C1 segment of cervical spinal cord (tissue), 14 donors: ENCODE measurements around the gene MAN2A2.
"Not testable (repeated sequence)": the region's sequence is repeated elsewhere in the genome, so short reads cannot be mapped to it uniquely, and the experiment has no call there.

ENCODE experiments used
- DNase-seq, 14 donors: peaks; one replicate each; lab custom pipeline; 2025; lab: John Stamatoyannopoulos, UW

MAN2A2 gene

GRCh38 chr15:90871139-90871715 is 31.9 kb upstream of the MAN2A2 start:
- peak in 7 of 14 donors; percentile 20 to 54 (median 37) for DNase-seq

GRCh38 chr15:90871716-90872485 is 31.2 kb upstream of the MAN2A2 start:
- peak in 4 of 14 donors; percentile 12 to 51 (median 39) for DNase-seq

- peak in 2 of 14 donors; percentile 13 to 60 for DNase-seq
Measured at GRCh38 chr15:90872486-90873184, 30.5 kb upstream of the MAN2A2 start.

- no peak for DNase-seq
Measured at GRCh38 chr15:90873488-90873997, 29.6 kb upstream of the MAN2A2 start.

- DNase-seq: peak in 1 of 14 donors; percentile 32
Measured at GRCh38 chr15:90873998-90874605, 29.0 kb upstream of the MAN2A2 start.

- not testable (repeated sequence) for DNase-seq
Measured at GRCh38 chr15:90874986-90875385, 28.1 kb upstream of the MAN2A2 start.

- no peak for DNase-seq
Measured at GRCh38 chr15:90875549-90875981, 27.5 kb upstream of the MAN2A2 start.

GRCh38 chr15:90876046-90876445 is 27.1 kb upstream of the MAN2A2 start:
- DNase-seq: no peak

GRCh38 chr15:90876512-90877170 is 26.5 kb upstream of the MAN2A2 start:
- DNase-seq: no peak

- no peak for DNase-seq
Measured at GRCh38 chr15:90877315-90877714, 25.8 kb upstream of the MAN2A2 start.

- no peak for DNase-seq
Measured at GRCh38 chr15:90877996-90878395, 25.1 kb upstream of the MAN2A2 start.

GRCh38 chr15:90878660-90879059 is 24.4 kb upstream of the MAN2A2 start:
- no peak for DNase-seq

GRCh38 chr15:90879730-90880366 is 23.3 kb upstream of the MAN2A2 start:
- no peak for DNase-seq

- DNase-seq: no peak
Measured at GRCh38 chr15:90880381-90881145, 22.5 kb upstream of the MAN2A2 start.

GRCh38 chr15:90881181-90881977 is 21.7 kb upstream of the MAN2A2 start:
- no peak for DNase-seq

GRCh38 chr15:90881978-90882721 is 21.0 kb upstream of the MAN2A2 start:
- DNase-seq: no peak

- no peak for DNase-seq
Measured at GRCh38 chr15:90882781-90883525, 20.1 kb upstream of the MAN2A2 start.

GRCh38 chr15:90883526-90883975 is 19.6 kb upstream of the MAN2A2 start:
- DNase-seq: no peak
